Ectodermal cell (in vitro differentiated cells): ENCODE results near the gene CDKL2.
"Not testable (repeated sequence)": the region's sequence is repeated elsewhere in the genome, so short reads cannot be mapped to it uniquely, and the experiment has no call there.

ENCODE experiments used
- H3K27ac ChIP-seq: 2 replicates; pipeline ENCODE4 v1.7.0; 2013; ENCODE audit warnings: mild to moderate bottlenecking, low read depth, low read length; ENCODE audit not compliant: insufficient read depth, poor library complexity, severe bottlenecking
- H3K27me3 ChIP-seq: 2 replicates; pipeline ENCODE4 v1.7.0; 2013; ENCODE audit warnings: mild to moderate bottlenecking, low read length; ENCODE audit not compliant: insufficient read depth, control insufficient read depth, poor library complexity, severe bottlenecking
- H3K36me3 ChIP-seq: one replicate; pipeline ENCODE4 v1.7.0; 2013; ENCODE audit warnings: low read length; ENCODE audit not compliant: control insufficient read depth, insufficient read depth
- H3K4me1 ChIP-seq: one replicate; pipeline ENCODE4 v1.7.0; 2013; ENCODE audit warnings: low read length; ENCODE audit not compliant: control insufficient read depth, insufficient read depth
- H3K4me3 ChIP-seq: 2 replicates; pipeline ENCODE4 v1.7.0; 2013; ENCODE audit warnings: low read depth, low read length, control low read depth; ENCODE audit not compliant: insufficient read depth
- H3K9me3 ChIP-seq: 2 replicates; pipeline ENCODE4 v1.7.0; 2013; ENCODE audit warnings: mild to moderate bottlenecking, low read length, moderate library complexity; ENCODE audit not compliant: control insufficient read depth
- WGBS, 2 experiments: methylation state at CpG; one replicate each; pipeline ENCODE4 v1.1.7; 2013; ENCODE audit warnings: missing lambda C conversion rate in 2 of 2; 5-methylcytosine and 5-hydroxymethylcytosine counted together

Gene CDKL2

DNA sequence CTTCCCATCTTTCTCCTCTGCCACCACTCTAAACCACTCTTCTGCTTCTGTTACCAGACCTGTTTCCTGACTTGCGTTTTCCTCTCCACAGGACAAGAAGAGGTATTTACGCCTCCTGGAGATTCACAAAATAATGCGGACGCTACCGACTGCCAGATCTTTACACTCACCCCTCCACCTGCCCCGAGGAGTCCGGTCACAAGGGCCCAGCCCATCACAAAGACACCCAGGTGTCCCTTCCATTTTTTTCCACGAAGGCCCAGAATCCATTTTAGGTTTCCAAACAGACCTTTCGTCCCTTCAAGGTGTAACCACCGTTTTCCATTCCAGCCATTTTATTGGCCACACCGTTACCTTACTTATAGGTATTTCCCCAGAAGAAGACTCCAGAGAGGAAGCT lies 66.3 kb downstream of the CDKL2 start:
- 89% methylated on average over 11 of the region's 11 CpGs for WGBS, 2 experiments

GRCh38 chr4:75561789-75562188 lies 68.5 kb downstream of the CDKL2 start:
- 72 to 78% methylated on average over 8 of the region's 8 CpGs for WGBS, 2 experiments
- H3K36me3 ChIP-seq = no peaks in the 10 kb centered on the region
- H3K27me3 ChIP-seq = no peaks in the 10 kb centered on the region
- H3K4me1 ChIP-seq = no peaks in the 10 kb centered on the region
- no peak overlapping the region for H3K27ac ChIP-seq
- H3K4me3 ChIP-seq = no peak overlapping the region
- H3K9me3 ChIP-seq = no peaks in the 10 kb centered on the region

More for the DNA sequence above, 66.3 kb downstream of the CDKL2 start:
- Histone ChIP-seq H3K36me3 (no peaks in the 10 kb centered on the region), H3K27me3 (no peaks in the 10 kb centered on the region), H3K9me3 (no peaks in the 10 kb centered on the region), H3K27ac (no peak overlapping the region), H3K4me1 (no peaks in the 10 kb centered on the region), H3K4me3 (no peak overlapping the region)

DNA sequence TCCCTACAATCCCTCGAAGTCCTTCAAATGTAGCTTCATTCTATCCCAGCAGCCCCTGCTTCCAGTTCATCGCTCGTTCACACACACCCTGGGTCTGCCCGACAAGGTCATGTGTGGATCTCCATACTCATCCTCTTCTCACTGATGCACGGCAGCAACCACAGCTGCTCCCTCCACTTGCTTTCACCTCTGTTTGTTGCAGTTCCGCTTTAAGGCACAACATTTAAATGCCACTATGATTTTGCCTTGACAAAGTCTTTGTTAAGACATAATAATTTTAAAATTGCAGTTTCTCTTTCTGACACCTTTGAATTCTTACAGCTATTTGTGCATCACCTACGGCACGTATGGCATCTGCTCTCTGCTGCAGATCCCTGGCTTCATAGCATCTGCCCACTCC lies 72.6 kb downstream of the CDKL2 start:
- no peak overlapping the region for H3K4me3 ChIP-seq
- no peaks in the 10 kb centered on the region for H3K36me3 ChIP-seq
- no peak overlapping the region for H3K27ac ChIP-seq
- H3K9me3 ChIP-seq = no peaks in the 10 kb centered on the region
- no peaks in the 10 kb centered on the region for H3K27me3 ChIP-seq
- 79 to 83% methylated on average over 8 of the region's 8 CpGs for WGBS, 2 experiments
- no peaks in the 10 kb centered on the region for H3K4me1 ChIP-seq

DNA sequence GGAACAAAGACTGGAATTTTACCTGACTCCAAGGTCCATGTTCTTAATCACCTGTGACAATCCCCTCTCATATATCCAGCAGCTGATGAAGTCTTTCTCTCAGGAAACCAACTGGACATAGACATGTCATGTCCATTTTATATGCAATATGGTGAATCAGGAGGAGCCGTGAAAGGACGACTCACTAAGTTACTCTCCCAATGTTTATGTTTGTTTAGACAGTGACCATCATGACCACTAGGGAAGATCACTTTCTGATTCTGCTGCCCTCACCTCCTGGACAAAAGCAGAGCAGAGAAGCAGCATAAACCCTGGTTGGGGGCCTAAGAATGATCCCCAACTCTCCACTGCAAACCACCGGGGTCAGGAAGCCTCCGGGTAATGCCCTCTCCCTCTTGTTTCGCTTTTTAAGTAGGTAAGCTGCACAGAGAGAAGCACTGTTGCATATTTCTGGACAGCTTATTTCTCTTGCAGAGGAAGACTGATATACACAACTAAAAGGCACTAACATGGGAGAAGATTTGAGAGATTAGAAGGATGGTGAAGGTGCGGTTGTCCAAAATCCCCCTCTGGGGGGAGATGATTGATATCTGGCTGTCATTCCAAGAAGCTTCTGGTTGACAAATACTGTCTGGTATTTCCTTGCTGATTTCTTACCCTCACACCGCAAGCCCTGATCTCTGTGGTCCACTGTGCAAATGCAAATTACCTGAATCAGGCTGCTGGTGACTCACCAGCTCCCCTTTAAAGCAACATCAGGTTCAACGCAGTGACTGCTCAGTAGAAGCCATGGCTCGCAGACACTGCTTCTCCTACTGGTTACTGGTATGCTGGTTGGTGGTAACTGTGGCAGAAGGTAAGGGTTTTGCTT lies 74.8 kb downstream of the CDKL2 start, which contains the start of gene ODAPH:
TSS of gene ODAPH (plus strand) at position 773 of the 871 bp plus-strand sequence. CDS start at position 790, 17 bp downstream.
- Histone ChIP-seq H3K27ac (no peak within 1 kb of the TSS), H3K36me3 (no peaks in the 10 kb centered on the region), H3K4me3 (no peak within 1 kb of the TSS), H3K4me1 (no peaks in the 10 kb centered on the region), H3K9me3 (no peaks in the 10 kb centered on the region), H3K27me3 (no peaks in the 10 kb centered on the region)
- 74 to 81% methylated on average over 9 of the region's 9 CpGs for WGBS, 2 experiments

DNA sequence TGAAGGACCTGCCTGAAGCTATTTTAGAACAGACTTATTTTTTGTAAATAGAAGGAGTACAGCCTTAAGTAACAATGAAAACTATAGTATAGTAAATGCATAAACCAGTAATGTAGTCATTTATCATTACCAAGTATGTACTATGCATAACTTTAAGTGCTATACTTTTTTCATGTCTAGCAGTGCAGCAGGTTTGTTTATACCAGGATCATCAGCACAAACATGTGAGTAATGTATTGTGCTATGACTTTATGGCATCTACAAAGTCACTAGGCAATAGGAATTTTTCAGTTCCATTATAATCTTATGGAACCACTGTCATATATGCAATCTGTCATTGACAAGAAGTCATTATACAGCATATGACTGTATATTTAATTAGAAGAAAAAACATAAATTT lies 77.9 kb downstream of the CDKL2 start:
- Histone ChIP-seq H3K27me3 (no peaks in the 10 kb centered on the region), H3K4me1 (no peaks in the 10 kb centered on the region), H3K36me3 (no peaks in the 10 kb centered on the region), H3K9me3 (no peaks in the 10 kb centered on the region), H3K27ac (no peak overlapping the region), H3K4me3 (no peak overlapping the region)

DNA sequence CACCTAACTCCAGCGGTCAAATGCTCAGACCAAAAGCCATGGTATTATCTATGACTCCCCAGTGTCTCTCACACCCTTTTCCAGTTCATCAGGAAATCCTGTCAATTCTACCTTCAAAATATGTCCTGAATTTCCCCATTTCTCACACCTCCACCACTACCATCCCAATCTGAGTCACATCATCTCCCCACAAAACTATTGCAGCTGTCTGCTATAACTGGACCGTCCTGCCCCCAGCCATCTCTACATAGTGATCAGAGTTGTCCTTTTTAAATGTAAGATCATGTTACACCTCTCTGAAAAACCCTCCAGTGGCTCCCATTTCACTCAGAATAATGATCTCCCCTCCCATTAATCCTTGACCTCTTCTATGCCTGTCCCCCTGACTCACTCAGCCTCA lies 81.3 kb downstream of the CDKL2 start:
- 89 to 95% methylated on average over 2 of the region's 2 CpGs for whole genome bisulfite sequencing, 2 experiments
- Histone ChIP-seq H3K27me3 (no peaks in the 10 kb centered on the region), H3K27ac (no peak overlapping the region), H3K36me3 (no peaks in the 10 kb centered on the region), H3K9me3 (no peaks in the 10 kb centered on the region), H3K4me3 (no peak overlapping the region), H3K4me1 (no peaks in the 10 kb centered on the region)

- H3K36me3 ChIP-seq = no peaks in the 10 kb centered on the region
- H3K4me1 ChIP-seq = no peaks in the 10 kb centered on the region
- 92 to 94% methylated on average over 15 of the region's 15 CpGs for WGBS, 2 experiments
- no peak overlapping the region for H3K27ac ChIP-seq
- H3K4me3 ChIP-seq = no peak overlapping the region
- H3K27me3 ChIP-seq = no peaks in the 10 kb centered on the region
- H3K9me3 ChIP-seq = no peaks in the 10 kb centered on the region
These were observed 82.5 kb downstream of the CDKL2 start for GRCh38 chr4:75547647-75548387.

GRCh38 chr4:75545526-75545925 lies 84.8 kb downstream of the CDKL2 start:
- WGBS, 2 experiments = 89 to 90% methylated on average over 5 of the region's 5 CpGs
- Histone ChIP-seq H3K27ac (no peak overlapping the region), H3K4me3 (no peak overlapping the region), H3K36me3 (no peaks in the 10 kb centered on the region), H3K4me1 (no peaks in the 10 kb centered on the region), H3K9me3 (no peaks in the 10 kb centered on the region), H3K27me3 (no peaks in the 10 kb centered on the region)

GRCh38 chr4:75544870-75545269 lies 85.5 kb downstream of the CDKL2 start:
- WGBS, 2 experiments = 90% methylated on average over 3 of the region's 3 CpGs

GRCh38 chr4:75544220-75544619 lies 86.1 kb downstream of the CDKL2 start:
- not testable (repeated sequence) for H3K9me3 ChIP-seq, H3K27me3 ChIP-seq, H3K4me3 ChIP-seq, H3K4me1 ChIP-seq, H3K27ac ChIP-seq, H3K36me3 ChIP-seq
- 93 to 94% methylated on average over 8 of the region's 8 CpGs for WGBS, 2 experiments

More at GRCh38 chr4:75544870-75545269, 85.5 kb downstream of the CDKL2 start:
- Histone ChIP-seq H3K27me3 (no peaks in the 10 kb centered on the region), H3K9me3 (no peaks in the 10 kb centered on the region), H3K27ac (no peak overlapping the region), H3K4me3 (no peak overlapping the region), H3K36me3 (no peaks in the 10 kb centered on the region), H3K4me1 (no peaks in the 10 kb centered on the region)
